ENCODE measurements around the gene SLC45A3.
A peak's percentile ranks its signal among the peaks of the same experiment; 100 is the strongest.
"Not testable (repeated sequence)": the region's sequence is repeated elsewhere in the genome, so short reads cannot be mapped to it uniquely, and the experiment has no call there.

SLC45A3 gene

GRCh38 chr1:205680073-205680851, at the start of gene SLC45A3:
Gene SLC45A3 (minus strand): TSS chr1:205680509. CDS start chr1:205664656, 15,853 bp downstream.
- DNase-seq: peak in 1 of 3 donors; percentile 68

GRCh38 chr1:205726619-205727125, 46.4 kb upstream of the SLC45A3 start:
- DNase-seq: no peak

GRCh38 chr1:205725514-205725913, 45.2 kb upstream of the SLC45A3 start:
- DNase-seq: no peak

GRCh38 chr1:205720740-205721139, 40.4 kb upstream of the SLC45A3 start:
- DNase-seq: not testable (repeated sequence)

- no peak for DNase-seq
These were observed 39.5 kb upstream of the SLC45A3 start for GRCh38 chr1:205719762-205720161.

- DNase-seq: no peak
These were observed 38.7 kb upstream of the SLC45A3 start for GRCh38 chr1:205719015-205719414.

- DNase-seq: peak in 2 of 3 donors; percentile 28 to 40
These were observed 36.2 kb upstream of the SLC45A3 start for GRCh38 chr1:205716371-205717132.

- DNase-seq: peak; percentile 52 to 64 (median 64)
These were observed 35.3 kb upstream of the SLC45A3 start for GRCh38 chr1:205715628-205716027.

GRCh38 chr1:205714906-205715246, 34.6 kb upstream of the SLC45A3 start:
- no peak for DNase-seq

GRCh38 chr1:205714190-205714905, 34.0 kb upstream of the SLC45A3 start:
- peak in 1 of 3 donors; percentile 40 for DNase-seq

- DNase-seq: peak; percentile 93 to 96 (median 94)
These were observed 31.1 kb upstream of the SLC45A3 start for GRCh38 chr1:205711105-205712048.

GRCh38 chr1:205710201-205711062, 30.1 kb upstream of the SLC45A3 start:
- no peak for DNase-seq

GRCh38 chr1:205709640-205710039, 29.3 kb upstream of the SLC45A3 start:
- no peak for DNase-seq

GRCh38 chr1:205709059-205709398, 28.7 kb upstream of the SLC45A3 start:
- DNase-seq: no peak

GRCh38 chr1:205706601-205707502, 26.5 kb upstream of the SLC45A3 start:
- peak; percentile 19 to 42 (median 39) for DNase-seq

GRCh38 chr1:205704903-205705302, 24.6 kb upstream of the SLC45A3 start:
- peak; percentile 35 to 76 (median 69) for DNase-seq

- no peak for DNase-seq
These were observed 22.8 kb upstream of the SLC45A3 start for GRCh38 chr1:205703072-205703471.

- DNase-seq: no peak
These were observed 21.6 kb upstream of the SLC45A3 start for GRCh38 chr1:205701891-205702290.

GRCh38 chr1:205701420-205701819, 21.1 kb upstream of the SLC45A3 start:
- DNase-seq: no peak

GRCh38 chr1:205700865-205701401, 20.6 kb upstream of the SLC45A3 start:
- no peak for DNase-seq
